Putamen (tissue), 1 donor: ENCODE measurements around the gene QSOX2.

ENCODE experiments used
- DNase-seq: peaks from one replicate; pipeline ENCODE4 v3.0.0-alpha.2; 2016; ENCODE audit warnings: low spot score

The QSOX2 gene

GRCh38 chr9:136190237-136190601 lies 55.4 kb downstream of the QSOX2 start:
- DNase-seq: no peak

GRCh38 chr9:136189394-136190236 lies 56.0 kb downstream of the QSOX2 start:
- DNase-seq: no peak

- no peak for DNase-seq
Observed at GRCh38 chr9:136187683-136188586, 57.7 kb downstream of the QSOX2 start.

- no peak for DNase-seq
Observed at GRCh38 chr9:136187197-136187596, 58.4 kb downstream of the QSOX2 start.

- no peak for DNase-seq
Observed at GRCh38 chr9:136186386-136186785, 59.2 kb downstream of the QSOX2 start.

GRCh38 chr9:136185596-136186366 lies 59.8 kb downstream of the QSOX2 start:
- DNase-seq: no peak

- no peak for DNase-seq
Observed at GRCh38 chr9:136185066-136185465, 60.5 kb downstream of the QSOX2 start.

- DNase-seq: no peak
Observed at GRCh38 chr9:136182850-136183422, 62.7 kb downstream of the QSOX2 start.

GRCh38 chr9:136182420-136182787 lies 63.2 kb downstream of the QSOX2 start:
- no peak for DNase-seq

GRCh38 chr9:136181784-136182419 lies 63.7 kb downstream of the QSOX2 start:
- no peak for DNase-seq

GRCh38 chr9:136180586-136180985 lies 65.0 kb downstream of the QSOX2 start:
- DNase-seq: no peak

GRCh38 chr9:136179761-136180160 lies 65.9 kb downstream of the QSOX2 start:
- DNase-seq: no peak

GRCh38 chr9:136179101-136179616 lies 66.5 kb downstream of the QSOX2 start:
- DNase-seq: no peak

- no peak for DNase-seq
Observed at GRCh38 chr9:136178773-136179075, 66.9 kb downstream of the QSOX2 start.

GRCh38 chr9:136178061-136178772 lies 67.4 kb downstream of the QSOX2 start:
- no peak for DNase-seq

- DNase-seq: no peak
Observed at GRCh38 chr9:136177224-136177623, 68.4 kb downstream of the QSOX2 start.

GRCh38 chr9:136175616-136176197 lies 69.9 kb downstream of the QSOX2 start:
- peak; percentile 19 for DNase-seq

- no peak for DNase-seq
Observed at GRCh38 chr9:136174779-136175615, 70.6 kb downstream of the QSOX2 start.

- no peak for DNase-seq
Observed at GRCh38 chr9:136173648-136174290, 71.8 kb downstream of the QSOX2 start.
